Loucy (cell line): Measurements from ENCODE around the gene PCID2.

Experiments used
- CTCF ChIP-seq: fragments of 200-600 bp; sonication (generic); conservative IDR thresholded peaks from 2 replicates; pipeline ENCODE4 v1.5.1; 2014; ENCODE audit warnings: mild to moderate bottlenecking, antibody characterized with exemption, low read length
- EZH2phosphoT487 ChIP-seq: fragments of 200-600 bp; IDR thresholded peaks from 2 replicates; pipeline ENCODE4 v1.6.1; 2018; ENCODE audit warnings: antibody characterized with exemption, mild to moderate bottlenecking, moderate library complexity, borderline replicate concordance

- TF ChIP-seq EZH2phosphoT487 (no peak), CTCF (no peak)
Measured at GRCh38 chr13:113148407-113148806, 60.1 kb downstream of the PCID2 start.
